GM13977 (cell line): Measurements from ENCODE around the gene SRRM1.
"Not testable (repeated sequence)": the region's sequence is repeated elsewhere in the genome, so short reads cannot be mapped to it uniquely, and the experiment has no call there.

Experiments
- DNase-seq: peaks from one replicate; pipeline ENCODE4 v3.0.0; 2012; ENCODE audit warnings: low spot score
- CTCF ChIP-seq: IDR thresholded peaks from 2 replicates; pipeline ENCODE4 v1.5.1; 2012; ENCODE audit warnings: mild to moderate bottlenecking, control low read depth; ENCODE audit not compliant: insufficient read depth; ENCODE audit errors: extremely low read depth, missing control alignments
- in situ Hi-C: fragments of 300-500 bp; cut with MboI; formaldehyde crosslinking; loops from one replicate; pipeline ENCODE4 v1.12.0; 2022; ENCODE audit warnings: low sequenced_read_pairs, low pct_unique_long_range_greater_than_20kb, mixed read lengths, inconsistent platforms; ENCODE audit not compliant: unreplicated experiment

Gene SRRM1

GRCh38 chr1:24699628-24700027 is 56.5 kb downstream of the SRRM1 start:
- no peak for TF ChIP-seq CTCF
- DNase-seq, result no peak
- in situ Hi-C loops, result no loop called here

GRCh38 chr1:24702511-24703293 is 59.6 kb downstream of the SRRM1 start:
- in situ Hi-C loops, result no loop called here
- no peak for DNase-seq
- no peak for TF ChIP-seq CTCF

- TF ChIP-seq CTCF, result no peak
- in situ Hi-C loops, result no loop called here
- DNase-seq, result no peak
Observed at GRCh38 chr1:24704411-24705259, 61.5 kb downstream of the SRRM1 start.

GRCh38 chr1:24705260-24706073 is 62.4 kb downstream of the SRRM1 start:
- in situ Hi-C loops, result no loop called here
- no peak for TF ChIP-seq CTCF

GRCh38 chr1:24706074-24706389 is 62.9 kb downstream of the SRRM1 start:
- in situ Hi-C loops, DNase-seq: not testable (repeated sequence)

More at GRCh38 chr1:24705260-24706073, 62.4 kb downstream of the SRRM1 start:
- peak; percentile 70 for DNase-seq

GRCh38 chr1:24707687-24708086 is 64.6 kb downstream of the SRRM1 start:
- DNase-seq, result no peak
- in situ Hi-C loops, result no loop called here
- no peak for TF ChIP-seq CTCF
